Measurements from ENCODE around the gene ATXN2L.

DNA sequence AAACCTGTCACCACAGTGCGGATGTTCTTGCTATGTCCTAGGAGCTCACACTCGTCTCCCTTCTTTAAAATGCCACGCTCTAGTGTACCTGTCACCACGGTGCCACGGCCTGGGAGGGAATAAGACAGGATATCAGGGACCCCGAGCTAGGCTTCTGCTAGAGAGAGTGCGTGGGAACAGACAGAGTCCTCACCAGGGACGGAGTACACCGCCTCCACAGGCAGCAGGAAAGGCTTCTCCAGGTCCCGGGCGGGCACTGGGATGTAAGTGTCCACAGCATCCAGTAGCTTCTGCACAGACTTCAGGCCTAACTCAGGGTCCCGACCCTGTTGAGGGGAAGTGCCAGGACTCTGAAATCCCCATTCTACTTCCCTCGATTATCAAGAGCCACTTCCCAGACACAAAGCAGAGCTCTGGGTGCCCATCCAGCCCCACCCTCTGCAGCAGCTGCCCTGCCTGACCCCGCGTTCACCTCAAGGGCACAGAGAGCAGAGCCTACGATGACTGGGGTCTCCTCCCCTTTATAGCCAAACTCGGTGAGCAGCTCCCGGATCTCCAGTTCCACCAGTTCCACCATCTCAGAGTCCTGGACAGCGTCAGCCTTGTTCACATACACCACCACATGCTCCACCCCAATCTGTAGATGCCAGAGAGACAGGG, 21.6 kb downstream of the ATXN2L start:
- no peak for TF ChIP-seq POLR2AphosphoS5 (IDR thresholded peaks at IDR 0.05; ENCODE audit: low read depth, low read length)
- TF ChIP-seq EZH2 (IDR thresholded peaks at IDR 0.05): no peak
- TF ChIP-seq, protein P1, sequence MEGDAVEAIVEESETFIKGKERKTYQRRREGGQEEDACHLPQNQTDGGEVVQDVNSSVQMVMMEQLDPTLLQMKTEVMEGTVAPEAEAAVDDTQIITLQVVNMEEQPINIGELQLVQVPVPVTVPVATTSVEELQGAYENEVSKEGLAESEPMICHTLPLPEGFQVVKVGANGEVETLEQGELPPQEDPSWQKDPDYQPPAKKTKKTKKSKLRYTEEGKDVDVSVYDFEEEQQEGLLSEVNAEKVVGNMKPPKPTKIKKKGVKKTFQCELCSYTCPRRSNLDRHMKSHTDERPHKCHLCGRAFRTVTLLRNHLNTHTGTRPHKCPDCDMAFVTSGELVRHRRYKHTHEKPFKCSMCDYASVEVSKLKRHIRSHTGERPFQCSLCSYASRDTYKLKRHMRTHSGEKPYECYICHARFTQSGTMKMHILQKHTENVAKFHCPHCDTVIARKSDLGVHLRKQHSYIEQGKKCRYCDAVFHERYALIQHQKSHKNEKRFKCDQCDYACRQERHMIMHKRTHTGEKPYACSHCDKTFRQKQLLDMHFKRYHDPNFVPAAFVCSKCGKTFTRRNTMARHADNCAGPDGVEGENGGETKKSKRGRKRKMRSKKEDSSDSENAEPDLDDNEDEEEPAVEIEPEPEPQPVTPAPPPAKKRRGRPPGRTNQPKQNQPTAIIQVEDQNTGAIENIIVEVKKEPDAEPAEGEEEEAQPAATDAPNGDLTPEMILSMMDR (IDR thresholded peaks at IDR 0.05 in 2 of 3, conservative IDR thresholded peaks at IDR 0.05 in 1 of 3; ENCODE audit: borderline replicate concordance in 1 of 3, insufficient read depth in 1 of 3, low read depth in 2 of 3, low read length in 2 of 3): no peak
- TF ChIP-seq, protein P2, sequence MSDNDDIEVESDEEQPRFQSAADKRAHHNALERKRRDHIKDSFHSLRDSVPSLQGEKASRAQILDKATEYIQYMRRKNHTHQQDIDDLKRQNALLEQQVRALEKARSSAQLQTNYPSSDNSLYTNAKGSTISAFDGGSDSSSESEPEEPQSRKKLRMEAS (IDR thresholded peaks at IDR 0.05): no peak
